B cell (primary cell): ENCODE measurements around the gene IL19.

Experiments used
- EZH2 ChIP-seq: IDR thresholded peaks from 2 replicates; pipeline ENCODE4 v1.6.1; 2012; ENCODE audit warnings: borderline replicate concordance, low read depth, mild to moderate bottlenecking, moderate library complexity, low read length; ENCODE audit not compliant: insufficient read depth, poor library complexity, severe bottlenecking
- TF ChIP-seq, protein P1 (sequence below): fragments of 200-600 bp; IDR thresholded peaks from one replicate; pipeline ENCODE4 v1.8.0; 2022; ENCODE audit warnings: antibody characterized with exemption, mild to moderate bottlenecking

DNA sequence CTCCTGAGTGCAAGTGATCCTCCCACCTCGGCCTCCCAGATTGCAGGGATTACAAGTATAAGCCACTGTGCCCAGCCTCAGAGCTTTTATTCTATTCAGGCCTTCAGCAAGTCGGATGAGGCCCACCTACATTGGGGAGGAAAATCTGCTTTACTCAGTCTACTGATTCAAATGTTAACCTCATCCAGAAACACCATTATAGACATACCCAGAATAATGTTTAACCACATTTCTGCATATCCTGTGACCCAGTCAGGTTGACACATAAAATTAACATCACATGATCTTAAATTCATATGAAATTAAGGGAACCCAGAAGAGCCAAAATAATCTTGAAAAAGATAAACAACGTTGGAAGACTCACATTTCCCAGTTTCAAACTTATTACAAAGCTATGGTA lies 109.7 kb downstream of the IL19 start:
- TF ChIP-seq, protein P1, sequence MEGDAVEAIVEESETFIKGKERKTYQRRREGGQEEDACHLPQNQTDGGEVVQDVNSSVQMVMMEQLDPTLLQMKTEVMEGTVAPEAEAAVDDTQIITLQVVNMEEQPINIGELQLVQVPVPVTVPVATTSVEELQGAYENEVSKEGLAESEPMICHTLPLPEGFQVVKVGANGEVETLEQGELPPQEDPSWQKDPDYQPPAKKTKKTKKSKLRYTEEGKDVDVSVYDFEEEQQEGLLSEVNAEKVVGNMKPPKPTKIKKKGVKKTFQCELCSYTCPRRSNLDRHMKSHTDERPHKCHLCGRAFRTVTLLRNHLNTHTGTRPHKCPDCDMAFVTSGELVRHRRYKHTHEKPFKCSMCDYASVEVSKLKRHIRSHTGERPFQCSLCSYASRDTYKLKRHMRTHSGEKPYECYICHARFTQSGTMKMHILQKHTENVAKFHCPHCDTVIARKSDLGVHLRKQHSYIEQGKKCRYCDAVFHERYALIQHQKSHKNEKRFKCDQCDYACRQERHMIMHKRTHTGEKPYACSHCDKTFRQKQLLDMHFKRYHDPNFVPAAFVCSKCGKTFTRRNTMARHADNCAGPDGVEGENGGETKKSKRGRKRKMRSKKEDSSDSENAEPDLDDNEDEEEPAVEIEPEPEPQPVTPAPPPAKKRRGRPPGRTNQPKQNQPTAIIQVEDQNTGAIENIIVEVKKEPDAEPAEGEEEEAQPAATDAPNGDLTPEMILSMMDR = no peak
- no peak for TF ChIP-seq EZH2
